ENCODE data around the gene SPIRE2.
"Not testable (repeated sequence)": the region's sequence is repeated elsewhere in the genome, so short reads cannot be mapped to it uniquely, and the experiment has no call there.

The SPIRE2 gene

GRCh38 chr16:89859615-89860007 is 31.3 kb downstream of the SPIRE2 start:
- FAIRE-seq (no peak), DNase-seq (ENCODE audit: extremely low spot score, insufficient read length, low read depth) (no peak)

- FAIRE-seq (peak; percentile 77), DNase-seq (ENCODE audit: extremely low spot score, insufficient read length, low read depth) (peak; percentile 87)
Observed at GRCh38 chr16:89860747-89861304, 32.6 kb downstream of the SPIRE2 start.

GRCh38 chr16:89861648-89862047 is 33.4 kb downstream of the SPIRE2 start:
- DNase-seq (ENCODE audit: extremely low spot score, insufficient read length, low read depth) (no peak), FAIRE-seq (no peak)

GRCh38 chr16:89862732-89863131 is 34.5 kb downstream of the SPIRE2 start:
- DNase-seq (ENCODE audit: extremely low spot score, insufficient read length, low read depth) = no peak
- FAIRE-seq = no peak

GRCh38 chr16:89863741-89864526 is 35.7 kb downstream of the SPIRE2 start:
- DNase-seq (ENCODE audit: extremely low spot score, insufficient read length, low read depth) (peak; percentile 54), FAIRE-seq (peak; percentile 96)

GRCh38 chr16:89864527-89864820 is 36.2 kb downstream of the SPIRE2 start:
- DNase-seq (ENCODE audit: extremely low spot score, insufficient read length, low read depth) (no peak), FAIRE-seq (no peak)

GRCh38 chr16:89867918-89868317 is 39.6 kb downstream of the SPIRE2 start:
- FAIRE-seq (no peak), DNase-seq (ENCODE audit: extremely low spot score, insufficient read length, low read depth) (no peak)

GRCh38 chr16:89869911-89870310 is 41.6 kb downstream of the SPIRE2 start:
- FAIRE-seq (no peak), DNase-seq (ENCODE audit: extremely low spot score, insufficient read length, low read depth) (no peak)

GRCh38 chr16:89870440-89870839 is 42.2 kb downstream of the SPIRE2 start:
- FAIRE-seq = no peak
- no peak for DNase-seq (ENCODE audit: extremely low spot score, insufficient read length, low read depth)

GRCh38 chr16:89871895-89872294 is 43.6 kb downstream of the SPIRE2 start:
- DNase-seq (ENCODE audit: extremely low spot score, insufficient read length, low read depth) (no peak), FAIRE-seq (no peak)

- FAIRE-seq (peak; percentile 85), DNase-seq (ENCODE audit: extremely low spot score, insufficient read length, low read depth) (peak; percentile 83)
Observed at GRCh38 chr16:89873109-89873971, 45.1 kb downstream of the SPIRE2 start, which contains the start of gene TCF25. TSS of gene TCF25 (plus strand) at chr16:89873592. CDS start at chr16:89873668, 76 bp downstream.

GRCh38 chr16:89873972-89874689 is 45.9 kb downstream of the SPIRE2 start:
- FAIRE-seq (peak; percentile 94), DNase-seq (ENCODE audit: extremely low spot score, insufficient read length, low read depth) (peak; percentile 81)

GRCh38 chr16:89879123-89879522 is 50.8 kb downstream of the SPIRE2 start:
- FAIRE-seq; DNase-seq (ENCODE audit: extremely low spot score, insufficient read length, low read depth): not testable (repeated sequence)

GRCh38 chr16:89880477-89881367 is 52.4 kb downstream of the SPIRE2 start:
- DNase-seq (ENCODE audit: extremely low spot score, insufficient read length, low read depth) (no peak), FAIRE-seq (no peak)

- FAIRE-seq = no peak
- DNase-seq (ENCODE audit: extremely low spot score, insufficient read length, low read depth) = no peak
Observed at GRCh38 chr16:89881368-89881730, 53.1 kb downstream of the SPIRE2 start.

- no peak for DNase-seq (ENCODE audit: extremely low spot score, insufficient read length, low read depth)
- no peak for FAIRE-seq
Observed at GRCh38 chr16:89883346-89884040, 55.2 kb downstream of the SPIRE2 start.

GRCh38 chr16:89884041-89884421 is 55.8 kb downstream of the SPIRE2 start:
- DNase-seq (ENCODE audit: extremely low spot score, insufficient read length, low read depth) (no peak), FAIRE-seq (no peak)

GRCh38 chr16:89887243-89887642 is 59.0 kb downstream of the SPIRE2 start:
- no peak for FAIRE-seq
- no peak for DNase-seq (ENCODE audit: extremely low spot score, insufficient read length, low read depth)

GRCh38 chr16:89890200-89890599 is 61.9 kb downstream of the SPIRE2 start:
- DNase-seq (ENCODE audit: extremely low spot score, insufficient read length, low read depth) = no peak
- no peak for FAIRE-seq

Data from GM18507 (cell line).